T follicular helper cell (primary cell): ENCODE data around the gene ADGRE1.
"Not testable (repeated sequence)": the region's sequence is repeated elsewhere in the genome, so short reads cannot be mapped to it uniquely, and the experiment has no call there.

Experiments
- DNase-seq: peaks from one replicate; pipeline ENCODE4 v3.0.0-alpha.2; 2020; ENCODE audit warnings: low read depth
- total RNA-seq, 2 experiments: gene quantifications; one replicate each; lab custom pipeline; 2026; lab: John Stamatoyannopoulos, UW

ADGRE1 gene, protein sequence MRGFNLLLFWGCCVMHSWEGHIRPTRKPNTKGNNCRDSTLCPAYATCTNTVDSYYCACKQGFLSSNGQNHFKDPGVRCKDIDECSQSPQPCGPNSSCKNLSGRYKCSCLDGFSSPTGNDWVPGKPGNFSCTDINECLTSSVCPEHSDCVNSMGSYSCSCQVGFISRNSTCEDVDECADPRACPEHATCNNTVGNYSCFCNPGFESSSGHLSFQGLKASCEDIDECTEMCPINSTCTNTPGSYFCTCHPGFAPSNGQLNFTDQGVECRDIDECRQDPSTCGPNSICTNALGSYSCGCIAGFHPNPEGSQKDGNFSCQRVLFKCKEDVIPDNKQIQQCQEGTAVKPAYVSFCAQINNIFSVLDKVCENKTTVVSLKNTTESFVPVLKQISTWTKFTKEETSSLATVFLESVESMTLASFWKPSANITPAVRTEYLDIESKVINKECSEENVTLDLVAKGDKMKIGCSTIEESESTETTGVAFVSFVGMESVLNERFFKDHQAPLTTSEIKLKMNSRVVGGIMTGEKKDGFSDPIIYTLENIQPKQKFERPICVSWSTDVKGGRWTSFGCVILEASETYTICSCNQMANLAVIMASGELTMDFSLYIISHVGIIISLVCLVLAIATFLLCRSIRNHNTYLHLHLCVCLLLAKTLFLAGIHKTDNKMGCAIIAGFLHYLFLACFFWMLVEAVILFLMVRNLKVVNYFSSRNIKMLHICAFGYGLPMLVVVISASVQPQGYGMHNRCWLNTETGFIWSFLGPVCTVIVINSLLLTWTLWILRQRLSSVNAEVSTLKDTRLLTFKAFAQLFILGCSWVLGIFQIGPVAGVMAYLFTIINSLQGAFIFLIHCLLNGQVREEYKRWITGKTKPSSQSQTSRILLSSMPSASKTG
- 7.5 to 11.6 reads per million in 2 experiments for total RNA-seq

DNA sequence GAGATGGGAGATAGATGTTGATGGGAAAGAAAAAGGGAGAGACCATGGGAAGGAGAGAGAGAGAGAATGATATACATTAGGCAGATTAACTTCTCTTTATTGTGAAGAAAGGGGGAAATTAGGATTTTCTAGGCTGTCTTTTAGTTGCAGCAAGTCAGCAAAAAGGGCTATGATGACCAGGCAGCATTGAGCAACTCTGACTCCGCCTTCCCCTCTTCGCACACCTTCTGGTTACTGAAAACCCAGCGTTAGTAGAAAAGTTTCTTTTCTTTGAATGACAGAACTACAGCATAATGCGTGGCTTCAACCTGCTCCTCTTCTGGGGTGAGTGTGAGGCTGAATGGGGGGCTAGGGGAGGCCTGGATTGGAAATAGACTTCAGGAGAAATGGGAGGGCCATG is at the start of gene ADGRE1:
ADGRE1 (plus strand) TSS at position 264 of the 400 bp plus-strand sequence; CDS start at position 294, 30 bp downstream.
- DNase-seq = no peak

DNA sequence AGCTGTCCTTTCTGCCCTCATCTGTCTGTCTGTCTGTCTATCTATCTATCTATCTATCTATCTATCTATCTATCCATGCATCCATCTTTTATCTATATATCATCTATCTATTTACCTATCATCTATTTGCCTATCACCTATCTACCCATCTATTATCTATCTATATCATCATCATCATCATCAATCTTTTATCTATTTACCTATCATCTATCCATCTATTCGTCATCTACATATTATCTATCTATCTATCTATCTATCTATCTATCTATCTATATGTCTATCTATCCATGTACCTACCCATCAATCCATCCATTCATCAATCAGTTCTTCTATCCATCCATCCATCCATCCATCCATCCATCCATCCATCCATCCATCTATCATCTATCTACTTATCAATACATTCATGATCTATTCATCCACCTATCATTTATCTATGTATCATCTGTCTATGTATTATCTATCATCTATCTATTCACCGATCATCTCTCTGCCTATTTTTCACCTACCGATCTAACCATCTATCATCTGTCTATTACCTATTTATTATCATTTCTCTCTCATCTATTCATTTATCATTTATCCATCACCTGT is 49.2 kb upstream of the ADGRE1 start:
- DNase-seq = no peak

- no peak for DNase-seq
Measured at GRCh38 chr19:6842871-6843607, 44.3 kb upstream of the ADGRE1 start.

GRCh38 chr19:6847828-6848200 is 39.6 kb upstream of the ADGRE1 start:
- DNase-seq = no peak

DNA sequence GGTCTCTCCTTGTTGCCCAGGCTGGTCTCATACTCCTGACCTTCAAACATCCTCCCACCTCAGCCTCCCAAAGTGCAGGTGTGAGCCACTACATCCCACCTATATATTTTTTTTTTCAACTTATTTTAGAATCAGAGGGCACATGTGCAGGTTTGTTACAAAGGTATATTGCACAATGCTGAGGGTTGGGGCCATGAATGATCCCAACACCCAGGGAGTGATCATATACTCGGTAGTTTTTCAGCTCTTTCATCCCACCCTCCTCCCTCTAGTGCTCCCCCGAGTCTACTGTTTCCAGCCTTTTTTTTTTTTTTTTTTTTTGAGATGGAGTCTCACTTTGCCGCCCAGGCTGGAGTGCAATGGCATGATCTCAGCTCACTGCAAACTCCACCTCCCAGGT is 38.4 kb upstream of the ADGRE1 start:
- DNase-seq = no peak

GRCh38 chr19:6849876-6850275 is 37.5 kb upstream of the ADGRE1 start:
- DNase-seq = no peak

- no peak for DNase-seq
Measured at GRCh38 chr19:6851359-6851758, 36.0 kb upstream of the ADGRE1 start.

DNA sequence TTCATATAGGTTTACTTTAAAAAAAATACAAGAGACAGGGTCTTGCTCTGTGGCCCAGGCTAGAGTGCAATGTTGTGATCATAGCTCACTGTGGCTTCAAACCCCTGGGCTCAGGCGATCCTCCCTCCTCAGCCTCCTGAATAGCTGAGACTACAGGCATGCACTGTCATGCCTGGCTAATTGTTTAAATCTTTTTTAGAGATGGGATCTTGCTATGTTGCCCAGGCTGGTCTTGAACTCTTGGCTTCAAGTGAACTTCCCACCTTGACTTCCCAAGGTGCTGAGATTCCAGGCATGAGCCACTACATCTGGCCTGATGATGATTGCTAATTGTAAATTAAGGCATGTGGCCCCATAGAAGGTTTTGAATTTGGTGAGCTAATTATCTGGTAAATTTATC is 35.4 kb upstream of the ADGRE1 start:
- DNase-seq = no peak

GRCh38 chr19:6853868-6854267 is 33.5 kb upstream of the ADGRE1 start:
- no peak for DNase-seq

DNA sequence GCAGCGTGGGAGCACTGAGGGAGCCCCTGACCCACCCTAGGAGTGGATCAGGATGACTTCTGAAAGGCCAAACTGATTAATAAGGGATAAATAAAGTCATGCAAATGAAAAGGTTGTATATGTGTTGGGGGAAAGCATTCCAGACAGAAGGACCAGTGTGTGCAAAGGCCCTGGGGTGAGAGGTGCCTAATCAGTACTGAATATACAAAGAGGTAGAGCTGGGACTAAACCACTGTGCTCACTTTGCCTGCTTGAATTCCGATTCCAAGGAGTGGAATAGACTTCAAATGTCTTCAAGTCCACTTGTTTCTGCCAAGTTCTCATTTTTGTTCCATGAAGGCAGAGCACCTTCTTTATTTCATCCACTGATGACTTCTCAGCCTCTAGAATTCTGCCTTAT is 32.6 kb upstream of the ADGRE1 start:
- DNase-seq = no peak

DNA sequence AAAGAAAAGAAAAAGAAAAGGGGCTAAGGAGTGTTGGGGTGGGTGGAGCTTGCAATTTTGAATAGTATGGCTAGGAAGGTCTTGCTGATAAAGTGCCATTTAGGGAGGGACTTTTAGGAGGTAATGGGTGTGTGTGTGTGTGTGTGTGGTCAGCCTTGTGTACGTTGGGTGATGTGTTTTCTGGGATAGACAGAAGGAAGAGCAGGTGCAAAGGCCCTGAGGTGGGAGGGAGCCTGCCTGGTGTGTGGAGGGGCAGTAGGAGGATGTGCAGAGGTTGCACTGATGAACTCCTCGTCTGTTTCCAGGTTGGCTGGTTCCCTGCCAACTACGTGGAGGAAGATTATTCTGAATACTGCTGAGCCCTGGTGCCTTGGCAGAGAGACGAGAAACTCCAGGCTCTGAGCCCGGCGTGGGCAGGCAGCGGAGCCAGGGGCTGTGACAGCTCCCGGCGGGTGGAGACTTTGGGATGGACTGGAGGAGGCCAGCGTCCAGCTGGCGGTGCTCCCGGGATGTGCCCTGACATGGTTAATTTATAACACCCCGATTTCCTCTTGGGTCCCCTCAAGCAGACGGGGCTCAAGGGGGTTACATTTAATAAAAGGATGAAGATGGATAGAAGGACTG is 30.5 kb upstream of the ADGRE1 start:
- no peak for DNase-seq

DNA sequence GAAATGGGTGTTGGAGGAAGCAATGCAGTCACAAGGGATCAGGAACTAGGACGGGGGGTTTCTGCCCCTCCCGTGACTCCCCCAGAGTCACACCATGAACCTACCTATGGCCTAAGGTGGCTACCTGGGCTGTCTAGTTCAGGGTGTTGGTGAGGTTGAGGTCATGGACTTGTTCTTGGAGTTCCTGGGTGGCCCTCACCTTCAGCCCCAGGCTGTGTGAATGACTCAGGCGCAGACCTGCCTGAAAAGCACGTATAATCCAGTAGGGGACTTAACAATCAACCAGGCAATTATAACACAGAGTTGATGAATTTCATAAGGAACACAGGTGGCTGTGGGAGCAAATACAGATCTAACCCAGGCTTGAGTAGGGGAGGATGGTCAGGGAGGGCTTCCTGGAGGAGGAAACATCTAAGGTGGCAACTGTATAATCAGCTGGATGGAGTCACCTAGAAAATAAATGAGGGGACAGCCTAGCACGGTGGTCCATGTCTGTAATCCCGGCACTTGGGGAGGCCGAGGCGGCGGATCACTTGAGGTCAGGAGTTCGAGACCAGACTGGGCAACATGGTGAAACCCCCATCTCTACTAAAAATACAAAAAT is 25.6 kb upstream of the ADGRE1 start:
- DNase-seq = no peak

GRCh38 chr19:6862673-6863078 is 24.7 kb upstream of the ADGRE1 start:
- peak; percentile 83 for DNase-seq

DNA sequence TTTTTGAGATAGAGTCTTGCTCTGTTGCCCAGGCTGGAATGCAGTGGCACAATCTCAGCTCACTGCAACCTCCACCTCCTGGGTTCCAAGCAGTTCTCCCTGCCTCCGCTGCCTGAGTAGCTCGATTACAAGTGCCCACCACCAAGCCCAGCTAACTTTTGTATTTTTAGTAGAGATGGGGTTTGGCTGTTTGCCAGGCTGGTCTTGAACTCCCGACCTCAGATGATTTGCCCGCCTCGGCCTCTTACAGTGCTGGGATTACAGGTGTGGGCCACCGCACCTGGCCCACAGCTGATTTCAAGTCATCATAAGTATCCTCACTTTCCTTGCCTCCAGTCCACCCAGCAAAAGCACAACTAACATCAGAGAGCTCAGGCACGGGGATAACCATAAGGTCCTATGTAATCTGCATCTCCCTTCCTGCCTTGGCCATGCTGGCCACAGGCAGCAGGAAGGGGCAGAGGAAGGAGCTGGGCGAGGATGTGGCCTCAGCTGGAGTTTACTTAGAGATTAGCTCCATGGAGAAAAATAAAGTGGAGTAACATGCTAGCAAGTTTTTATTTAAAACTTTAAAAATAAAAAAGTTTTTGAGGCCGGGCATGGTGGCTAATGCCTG is 22.9 kb upstream of the ADGRE1 start:
- no peak for DNase-seq

- DNase-seq = no peak
Measured at GRCh38 chr19:6865849-6866248, 21.5 kb upstream of the ADGRE1 start.

DNA sequence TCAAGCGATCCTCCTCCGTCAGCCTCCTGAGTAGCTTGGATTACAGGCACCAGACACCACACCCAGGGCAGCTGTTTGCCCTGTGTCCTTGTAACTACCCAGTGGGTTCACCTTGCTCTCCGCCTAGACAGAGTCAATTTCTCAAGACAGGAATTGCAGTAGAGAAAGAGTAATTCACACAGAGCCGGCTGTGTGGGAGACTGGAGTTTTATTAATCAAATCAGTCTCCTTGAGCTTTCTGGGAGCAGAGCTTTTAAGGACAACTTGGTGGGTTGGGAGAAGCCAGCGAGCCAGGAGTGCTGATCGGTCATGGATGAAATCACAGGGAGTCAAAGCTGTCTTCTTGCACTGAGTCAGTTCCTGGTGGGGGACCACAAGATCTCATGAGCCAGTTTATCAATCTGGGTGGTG is 20.6 kb upstream of the ADGRE1 start:
- DNase-seq = no peak

DNA sequence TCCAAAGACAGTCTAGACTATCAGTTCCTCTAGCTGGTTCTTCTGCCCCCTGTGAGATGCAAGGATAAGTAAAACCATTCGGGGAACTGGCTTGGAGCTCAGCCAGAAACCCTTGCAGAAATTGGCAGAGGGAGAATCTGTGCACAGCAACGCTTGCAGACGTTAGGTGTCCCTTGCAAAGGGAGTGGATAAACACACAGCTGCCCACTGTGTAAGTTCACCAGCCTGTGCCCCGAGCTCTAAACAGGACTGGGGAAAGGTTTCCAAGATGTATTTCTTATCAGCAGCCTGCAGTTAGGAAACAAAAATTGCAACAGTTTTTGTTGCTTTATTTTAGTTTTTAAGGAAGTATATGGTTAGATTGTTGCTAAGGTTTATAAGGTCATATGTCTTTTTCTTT is 19.0 kb upstream of the ADGRE1 start:
- no peak for DNase-seq

DNA sequence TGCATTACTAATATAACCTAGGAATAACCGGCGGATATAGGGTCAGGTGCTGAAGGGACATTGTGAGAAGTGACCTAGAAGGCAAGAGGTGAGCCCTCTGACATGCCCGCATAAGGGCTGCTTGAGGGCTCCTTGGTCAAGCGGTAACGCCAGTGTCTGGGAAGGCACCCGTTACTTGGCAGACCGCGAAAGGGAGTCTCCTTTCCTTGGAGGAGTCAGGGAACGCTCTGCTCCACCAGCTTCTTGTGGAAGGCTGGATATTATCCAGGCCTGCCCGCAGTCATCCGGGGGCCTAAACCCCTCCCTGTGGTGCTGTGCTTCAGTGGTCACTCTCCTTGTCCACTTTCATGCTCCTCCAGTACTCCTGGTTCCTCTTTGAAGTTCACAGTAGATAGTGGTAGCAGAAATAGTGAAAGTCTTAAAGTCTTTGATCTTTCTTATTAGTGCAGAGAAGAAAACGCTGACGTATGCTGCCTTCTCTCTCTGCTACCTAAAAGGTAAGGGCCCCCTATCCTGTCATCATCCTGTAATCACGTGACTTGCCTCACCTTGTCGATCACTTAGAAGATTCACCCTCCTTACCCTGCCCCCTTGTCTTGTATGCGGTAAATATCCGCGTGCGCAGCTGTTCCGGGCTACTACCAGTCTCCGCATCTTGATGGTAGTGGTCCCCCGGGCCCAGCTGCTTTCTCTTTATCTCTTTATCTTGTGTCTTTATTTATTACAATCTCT is 18.1 kb upstream of the ADGRE1 start:
- not testable (repeated sequence) for DNase-seq

DNA sequence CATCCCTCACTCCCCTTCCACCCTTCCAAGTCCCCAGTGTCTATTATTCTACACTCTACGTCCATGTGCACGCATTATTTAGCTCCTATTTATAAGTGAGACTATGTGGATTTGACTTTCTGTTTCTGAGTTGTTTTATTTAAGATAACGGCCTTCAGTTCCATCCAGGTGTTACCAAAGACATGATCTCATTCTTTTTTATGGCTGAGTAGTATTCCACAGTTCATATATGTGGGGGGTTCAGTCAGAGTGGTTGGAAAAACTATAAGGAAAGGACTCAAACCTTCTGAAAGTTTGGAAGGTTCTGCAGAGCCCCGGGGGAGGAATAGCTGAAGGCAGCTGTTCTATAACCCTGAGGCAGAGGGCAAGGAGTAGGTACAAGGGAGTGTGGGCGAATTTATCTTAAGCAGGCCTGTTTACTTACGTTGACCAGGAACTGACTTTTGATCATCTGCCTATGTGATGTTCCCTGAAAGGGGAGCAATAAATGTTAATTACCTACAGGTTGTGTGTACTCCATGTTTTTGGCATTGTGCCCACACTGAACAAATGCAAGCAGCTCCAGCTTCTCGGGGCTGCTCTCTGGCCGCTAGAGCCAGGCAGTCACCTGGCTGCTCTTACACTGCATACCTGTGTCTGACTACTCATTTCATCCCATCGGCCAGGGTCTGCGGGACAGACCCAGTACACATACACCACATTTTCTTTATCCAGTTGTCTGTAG is 13.5 kb upstream of the ADGRE1 start:
- DNase-seq = no peak
